ENCODE results near the gene ECT2.
"Not testable (repeated sequence)": the region's sequence is repeated elsewhere in the genome, so short reads cannot be mapped to it uniquely, and the experiment has no call there.

GRCh38 chr3:172760416-172760815, 9.9 kb downstream of the ECT2 start:
- TF ChIP-seq EZH2 (IDR thresholded peaks at IDR 0.05); POLR2AphosphoS5 (IDR thresholded peaks at IDR 0.05; ENCODE audit: borderline replicate concordance, low read depth, low read length); FOXP2 (optimal IDR thresholded peaks at IDR 0.05; ENCODE audit: control extremely low read depth, extremely low read length, insufficient read depth): not testable (repeated sequence)
